IPS DF 19.7 (cell line): Measurements from ENCODE around the gene PCLO.
A peak's percentile ranks its signal among the peaks of the same experiment; 100 is the strongest.

Experiments
- DNase-seq: peaks from one replicate; pipeline ENCODE4 v3.0.0-alpha.2; 2013; ENCODE audit warnings: low read depth, low spot score

Gene PCLO

GRCh38 chr7:83162402-83163256, at the start of gene PCLO:
PCLO (minus strand) TSS chr7:83162884; CDS start chr7:83162592, 292 bp downstream.
- DNase-seq: peak; percentile 72

GRCh38 chr7:83211685-83212084, 49.0 kb upstream of the PCLO start:
- DNase-seq: no peak

- no peak for DNase-seq
Measured at GRCh38 chr7:83210479-83210878, 47.8 kb upstream of the PCLO start.

GRCh38 chr7:83204715-83205114, 42.0 kb upstream of the PCLO start:
- DNase-seq: no peak

- no peak for DNase-seq
Measured at GRCh38 chr7:83201355-83201754, 38.7 kb upstream of the PCLO start.

- no peak for DNase-seq
Measured at GRCh38 chr7:83190659-83191389, 28.1 kb upstream of the PCLO start.

- no peak for DNase-seq
Measured at GRCh38 chr7:83178796-83179195, 16.1 kb upstream of the PCLO start.

GRCh38 chr7:83178066-83178465, 15.4 kb upstream of the PCLO start:
- no peak for DNase-seq

- no peak for DNase-seq
Measured at GRCh38 chr7:83173664-83174063, 11.0 kb upstream of the PCLO start.

- no peak for DNase-seq
Measured at GRCh38 chr7:83166781-83167180, 4.1 kb upstream of the PCLO start.

- no peak for DNase-seq
Measured at GRCh38 chr7:83161899-83162401, 734 bp downstream of the PCLO start.

- DNase-seq: no peak
Measured at GRCh38 chr7:83161186-83161585, 1.5 kb downstream of the PCLO start.

GRCh38 chr7:83159731-83160130, 3.0 kb downstream of the PCLO start:
- no peak for DNase-seq

- DNase-seq: no peak
Measured at GRCh38 chr7:83156006-83156405, 6.7 kb downstream of the PCLO start.

- DNase-seq: no peak
Measured at GRCh38 chr7:83155407-83155806, 7.3 kb downstream of the PCLO start.

- DNase-seq: no peak
Measured at GRCh38 chr7:83153419-83153818, 9.3 kb downstream of the PCLO start.

GRCh38 chr7:83150310-83150709, 12.4 kb downstream of the PCLO start:
- no peak for DNase-seq

- DNase-seq: no peak
Measured at GRCh38 chr7:83149466-83149865, 13.2 kb downstream of the PCLO start.

GRCh38 chr7:83148776-83149175, 13.9 kb downstream of the PCLO start:
- no peak for DNase-seq

- no peak for DNase-seq
Measured at GRCh38 chr7:83143107-83143506, 19.6 kb downstream of the PCLO start.

GRCh38 chr7:83142365-83142764, 20.3 kb downstream of the PCLO start:
- no peak for DNase-seq

- DNase-seq: no peak
Measured at GRCh38 chr7:83141927-83142326, 20.8 kb downstream of the PCLO start.
